Prostate gland (tissue), 2 donors: Measurements from ENCODE around the gene KIAA1671.

Source experiments
- POLR2A ChIP-seq: fragments of 450-650 bp; IDR thresholded peaks from one replicate; pipeline ENCODE4 v1.6.1; 2016; ENCODE audit warnings: antibody characterized with exemption, mild to moderate bottlenecking
- TF ChIP-seq, protein P1 (sequence below), 4 experiments: fragments of 200-600 bp in 2 of 4; fragments of 450-650 bp in 2 of 4; sonication (generic) in 2 of 4; IDR thresholded peaks; 1 replicate in 3 of 4; 2 replicates in 1 of 4; pipeline ENCODE4 v1.5.1; 2016 to 2019; ENCODE audit warnings: antibody characterized with exemption in 4 of 4, mild to moderate bottlenecking in 2 of 4, moderate library complexity in 2 of 4

DNA sequence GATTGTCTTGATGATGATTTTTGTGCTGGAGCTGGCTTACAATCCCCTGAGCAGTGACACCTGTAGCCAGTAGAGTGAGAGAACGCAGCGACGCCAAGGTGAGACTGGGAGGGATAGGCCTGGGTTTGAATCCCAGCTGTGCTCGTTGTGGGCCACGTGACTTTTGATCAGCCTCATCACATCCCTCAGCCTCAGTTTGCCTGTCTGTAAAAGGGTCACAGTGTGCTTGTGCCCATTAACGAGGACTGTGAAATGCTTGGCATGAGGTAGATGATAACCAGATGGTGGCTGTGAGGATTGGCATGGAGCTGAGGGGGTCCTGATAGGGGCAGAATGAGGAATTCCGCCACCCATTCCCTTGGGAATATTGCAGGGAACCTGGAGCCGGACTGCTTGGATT is 9.6 kb downstream of the KIAA1671 start:
- TF ChIP-seq, protein P1, sequence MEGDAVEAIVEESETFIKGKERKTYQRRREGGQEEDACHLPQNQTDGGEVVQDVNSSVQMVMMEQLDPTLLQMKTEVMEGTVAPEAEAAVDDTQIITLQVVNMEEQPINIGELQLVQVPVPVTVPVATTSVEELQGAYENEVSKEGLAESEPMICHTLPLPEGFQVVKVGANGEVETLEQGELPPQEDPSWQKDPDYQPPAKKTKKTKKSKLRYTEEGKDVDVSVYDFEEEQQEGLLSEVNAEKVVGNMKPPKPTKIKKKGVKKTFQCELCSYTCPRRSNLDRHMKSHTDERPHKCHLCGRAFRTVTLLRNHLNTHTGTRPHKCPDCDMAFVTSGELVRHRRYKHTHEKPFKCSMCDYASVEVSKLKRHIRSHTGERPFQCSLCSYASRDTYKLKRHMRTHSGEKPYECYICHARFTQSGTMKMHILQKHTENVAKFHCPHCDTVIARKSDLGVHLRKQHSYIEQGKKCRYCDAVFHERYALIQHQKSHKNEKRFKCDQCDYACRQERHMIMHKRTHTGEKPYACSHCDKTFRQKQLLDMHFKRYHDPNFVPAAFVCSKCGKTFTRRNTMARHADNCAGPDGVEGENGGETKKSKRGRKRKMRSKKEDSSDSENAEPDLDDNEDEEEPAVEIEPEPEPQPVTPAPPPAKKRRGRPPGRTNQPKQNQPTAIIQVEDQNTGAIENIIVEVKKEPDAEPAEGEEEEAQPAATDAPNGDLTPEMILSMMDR (IDR thresholded peaks at IDR 0.05): no peak
- no peak for TF ChIP-seq POLR2A
